Hepatocyte (in vitro differentiated cells): ENCODE measurements around the gene CBFA2T3.

Experiments used
- EZH2 ChIP-seq: fragments of 200-600 bp; sonication (generic); IDR thresholded peaks from 2 replicates; pipeline ENCODE4 v1.6.1; 2016; ENCODE audit warnings: antibody characterized with exemption, mild to moderate bottlenecking, borderline replicate concordance
- EZH2phosphoT487 ChIP-seq: fragments of 200-600 bp; sonication (generic); IDR thresholded peaks from one replicate; pipeline ENCODE4 v1.6.1; 2018; ENCODE audit warnings: antibody characterized with exemption, mild to moderate bottlenecking, low read depth, moderate library complexity; ENCODE audit not compliant: unreplicated experiment, severe bottlenecking
- TF ChIP-seq, protein P1 (sequence below): fragments of 200-600 bp; sonication (generic); IDR thresholded peaks from 2 replicates; pipeline ENCODE4 v1.5.1; 2016; ENCODE audit warnings: antibody characterized with exemption, mild to moderate bottlenecking; ENCODE audit not compliant: poor library complexity

DNA sequence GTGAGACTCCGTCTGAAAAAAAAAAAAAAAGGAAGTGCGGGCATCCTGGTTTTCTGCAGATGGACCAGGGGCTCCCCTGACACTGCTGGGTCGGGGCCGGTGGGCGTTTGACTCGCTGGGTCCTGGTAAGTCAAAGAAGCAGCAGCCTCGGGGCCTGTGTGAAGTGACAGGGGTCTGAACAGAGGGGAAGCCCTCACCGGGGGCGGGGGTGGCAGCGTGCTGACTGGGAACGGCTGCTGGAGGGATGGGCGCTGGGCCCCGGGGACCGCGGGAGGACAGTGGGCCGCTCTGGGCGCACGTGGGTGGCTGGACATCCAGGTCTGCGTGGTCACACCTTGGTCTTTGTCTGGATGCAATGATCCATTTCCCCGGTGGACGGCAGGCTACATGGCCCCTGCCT, 128.4 kb downstream of the CBFA2T3 start:
- TF ChIP-seq, protein P1, sequence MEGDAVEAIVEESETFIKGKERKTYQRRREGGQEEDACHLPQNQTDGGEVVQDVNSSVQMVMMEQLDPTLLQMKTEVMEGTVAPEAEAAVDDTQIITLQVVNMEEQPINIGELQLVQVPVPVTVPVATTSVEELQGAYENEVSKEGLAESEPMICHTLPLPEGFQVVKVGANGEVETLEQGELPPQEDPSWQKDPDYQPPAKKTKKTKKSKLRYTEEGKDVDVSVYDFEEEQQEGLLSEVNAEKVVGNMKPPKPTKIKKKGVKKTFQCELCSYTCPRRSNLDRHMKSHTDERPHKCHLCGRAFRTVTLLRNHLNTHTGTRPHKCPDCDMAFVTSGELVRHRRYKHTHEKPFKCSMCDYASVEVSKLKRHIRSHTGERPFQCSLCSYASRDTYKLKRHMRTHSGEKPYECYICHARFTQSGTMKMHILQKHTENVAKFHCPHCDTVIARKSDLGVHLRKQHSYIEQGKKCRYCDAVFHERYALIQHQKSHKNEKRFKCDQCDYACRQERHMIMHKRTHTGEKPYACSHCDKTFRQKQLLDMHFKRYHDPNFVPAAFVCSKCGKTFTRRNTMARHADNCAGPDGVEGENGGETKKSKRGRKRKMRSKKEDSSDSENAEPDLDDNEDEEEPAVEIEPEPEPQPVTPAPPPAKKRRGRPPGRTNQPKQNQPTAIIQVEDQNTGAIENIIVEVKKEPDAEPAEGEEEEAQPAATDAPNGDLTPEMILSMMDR, result no peak
- TF ChIP-seq EZH2, result no peak
- no peak for TF ChIP-seq EZH2phosphoT487
